Activated T-cell treated with anti-CD3 and anti-CD28 coated beads, Interleukin-2, amount 50 U/mL, for 4 hours (primary cell): ENCODE results near the gene KCTD4. TPM values are rescaled to one million over a fixed set of nuclear protein-coding genes. Genes with fewer than 3 reads are reported as not detected.

Experiments
- ATAC-seq, 2 donors: fragments of 200-7000 bp; cut with Tn5 transposase; one replicate each; pipeline ENCODE4 v1.10.0; 2021
- DNase-seq: peaks from one replicate; pipeline ENCODE4 v3.0.0-alpha.2; 2020
- H3K27me3 Mint-ChIP-seq: one replicate; pipeline ENCODE4 v1.8.0; 2021; ENCODE audit warnings: low read depth, mixed read lengths
- H3K36me3 Mint-ChIP-seq: one replicate; pipeline ENCODE4 v1.8.0; 2022; ENCODE audit warnings: mixed read lengths; ENCODE audit not compliant: insufficient read depth
- H3K4me1 Mint-ChIP-seq: one replicate; pipeline ENCODE4 v1.8.0; 2021; ENCODE audit warnings: low read depth, mixed read lengths
- H3K4me3 Mint-ChIP-seq: one replicate; pipeline ENCODE4 v1.8.0; 2021; ENCODE audit warnings: mild to moderate bottlenecking, moderate library complexity, mixed read lengths
- H3K9me3 Mint-ChIP-seq: one replicate; pipeline ENCODE4 v1.8.0; 2021; ENCODE audit warnings: mixed read lengths
- total RNA-seq, 3 donors: library from RNA; stranded (reverse); gene quantifications; one replicate each; pipeline ENCODE4 v1.2.1, GENCODE V29; 2021

KCTD4 gene
- total RNA-seq, 3 donors from 2014 or later, result not detected

DNA sequence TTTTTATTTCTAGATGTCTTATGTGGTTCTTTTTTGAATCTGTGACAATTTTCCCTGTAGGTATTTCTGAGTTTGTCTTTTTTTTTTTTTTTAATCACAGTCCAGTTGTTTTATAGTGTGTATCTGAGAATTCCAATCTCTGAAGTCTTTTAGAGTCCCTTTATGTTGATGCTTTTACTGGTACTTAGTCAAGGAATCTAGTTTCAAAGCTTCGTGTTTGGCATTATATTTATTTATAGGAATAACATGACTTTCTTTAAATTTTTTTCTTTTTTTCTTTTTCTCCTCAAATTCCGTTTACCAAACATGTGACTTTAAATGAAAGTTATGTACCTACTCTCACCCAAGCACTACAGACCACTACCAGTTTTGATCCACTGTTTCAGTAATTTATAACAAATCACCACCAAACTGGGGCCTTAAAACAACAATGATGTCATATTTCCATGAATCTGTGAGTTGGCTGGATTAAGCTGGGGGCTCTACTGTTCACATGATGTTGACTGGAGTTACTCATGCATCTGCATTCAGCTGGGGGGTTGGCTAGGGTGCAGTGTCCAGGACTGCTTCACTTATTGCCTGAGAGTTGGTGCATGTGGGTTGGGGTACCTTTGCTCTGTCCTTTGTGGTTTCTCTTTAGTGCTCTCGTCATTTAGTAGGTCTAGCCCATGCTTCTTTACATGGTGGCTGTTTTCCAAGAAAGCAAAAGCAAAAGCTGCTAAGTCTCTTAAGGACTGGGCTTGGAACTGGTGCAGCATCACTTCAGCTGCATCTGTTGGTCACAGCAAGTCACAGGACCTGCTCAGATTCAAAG is 22.3 kb downstream of the KCTD4 start:
- ATAC-seq (peak; percentile 54 to 65), DNase-seq (no peak)
- Mint-ChIP-seq H3K4me3 (no peak overlapping the region), H3K4me1 (peaks cover 36% of the 10 kb centered on the region), H3K27me3 (no peaks in the 10 kb centered on the region), H3K9me3 (no peaks in the 10 kb centered on the region), H3K36me3 (peaks cover 27% of the 10 kb centered on the region)

DNA sequence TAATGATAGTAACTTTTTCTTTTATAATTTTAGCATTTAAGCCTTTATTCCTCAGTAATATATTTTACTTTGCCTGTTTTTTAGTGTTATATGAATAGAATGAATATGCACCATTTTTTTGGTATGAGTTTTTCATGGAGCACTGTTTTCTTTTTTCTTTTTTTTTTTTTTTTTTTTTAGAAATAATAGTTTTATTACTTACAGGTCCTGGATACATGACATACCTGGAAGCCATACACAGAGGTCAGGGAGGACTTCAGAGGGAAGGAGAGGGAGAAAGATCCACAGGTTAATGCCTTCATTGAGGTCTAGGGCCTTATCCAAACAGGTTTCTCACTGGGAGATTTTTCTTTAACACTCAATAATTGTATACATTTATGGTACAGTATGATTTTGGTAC is 26.4 kb downstream of the KCTD4 start:
- H3K4me3 Mint-ChIP-seq, result no peak overlapping the region
- peaks cover 31% of the 10 kb centered on the region for H3K4me1 Mint-ChIP-seq
- no peak for ATAC-seq
- H3K36me3 Mint-ChIP-seq, result peaks cover 43% of the 10 kb centered on the region
- H3K27me3 Mint-ChIP-seq, result no peaks in the 10 kb centered on the region
- no peaks in the 10 kb centered on the region for H3K9me3 Mint-ChIP-seq
- no peak for DNase-seq

DNA sequence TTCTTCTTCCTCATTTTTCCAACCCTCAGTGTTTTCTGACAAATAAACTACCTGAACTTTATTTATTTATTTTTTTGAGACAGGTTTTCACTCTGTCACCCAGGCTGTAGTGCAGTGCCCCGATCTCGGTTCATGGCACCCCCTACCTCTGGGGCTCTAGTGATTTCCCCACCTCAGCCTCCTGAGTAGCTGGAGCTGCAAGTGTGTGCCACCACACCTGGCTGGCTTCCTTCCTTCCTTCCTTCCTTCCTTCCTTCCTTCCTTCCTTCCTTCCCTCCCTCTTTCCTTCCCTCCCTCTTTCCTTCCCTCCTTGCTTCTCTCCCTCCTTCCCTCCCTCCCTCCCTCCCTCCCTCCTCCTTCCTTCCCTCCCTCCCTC is 32.3 kb downstream of the KCTD4 start:
- H3K36me3 Mint-ChIP-seq, result peaks cover 38% of the 10 kb centered on the region
- H3K4me1 Mint-ChIP-seq, result peaks cover 7% of the 10 kb centered on the region
- no peak overlapping the region for H3K4me3 Mint-ChIP-seq
- DNase-seq (no peak), ATAC-seq (no peak)
- H3K27me3 Mint-ChIP-seq, result no peaks in the 10 kb centered on the region
- no peaks in the 10 kb centered on the region for H3K9me3 Mint-ChIP-seq

DNA sequence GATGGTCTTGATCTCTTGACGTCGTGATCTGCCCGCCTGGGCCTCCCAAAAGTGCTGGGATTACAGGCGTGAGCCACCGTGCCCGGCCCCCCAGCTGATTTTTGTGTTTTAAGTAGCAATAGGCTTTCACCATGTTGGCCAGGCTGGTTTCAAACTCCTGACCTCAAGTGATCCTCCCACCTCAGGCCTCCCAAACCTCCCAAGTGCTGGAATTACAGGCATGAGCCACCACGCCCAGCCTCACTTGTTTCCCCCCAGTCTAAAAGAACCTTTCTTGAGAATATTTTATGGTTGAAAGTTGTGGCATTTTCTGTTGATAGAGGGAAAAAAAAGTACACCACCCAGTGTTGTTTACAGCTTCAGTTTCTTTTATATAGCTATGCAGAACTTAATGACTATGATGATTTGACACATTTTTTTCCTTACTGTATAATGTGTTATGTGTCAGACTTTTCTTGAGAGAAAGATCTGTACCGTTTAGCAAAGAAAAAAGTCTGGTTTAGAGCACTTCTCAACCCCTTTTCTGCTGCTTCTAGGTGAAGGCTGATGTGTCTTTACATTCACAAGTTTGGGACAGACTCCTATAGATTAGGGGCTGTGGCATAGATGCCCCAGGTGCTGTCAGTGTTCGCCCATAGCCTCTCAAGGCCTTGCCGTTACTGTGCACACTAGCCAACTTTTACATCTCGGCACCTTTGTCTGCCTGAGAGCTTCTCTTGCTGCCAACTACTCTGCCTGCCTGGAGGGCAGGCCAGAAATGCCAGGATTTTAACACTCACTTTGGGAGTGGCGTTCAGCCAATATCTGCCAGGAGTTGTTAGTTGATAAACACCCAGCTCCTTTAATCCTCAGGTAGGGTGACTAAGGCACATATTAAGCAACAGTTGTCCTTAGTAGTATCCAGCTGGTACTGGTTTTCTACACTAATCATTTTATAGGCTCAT is 33.0 kb downstream of the KCTD4 start:
- H3K9me3 Mint-ChIP-seq, result no peaks in the 10 kb centered on the region
- H3K4me3 Mint-ChIP-seq, result no peak overlapping the region

DNA sequence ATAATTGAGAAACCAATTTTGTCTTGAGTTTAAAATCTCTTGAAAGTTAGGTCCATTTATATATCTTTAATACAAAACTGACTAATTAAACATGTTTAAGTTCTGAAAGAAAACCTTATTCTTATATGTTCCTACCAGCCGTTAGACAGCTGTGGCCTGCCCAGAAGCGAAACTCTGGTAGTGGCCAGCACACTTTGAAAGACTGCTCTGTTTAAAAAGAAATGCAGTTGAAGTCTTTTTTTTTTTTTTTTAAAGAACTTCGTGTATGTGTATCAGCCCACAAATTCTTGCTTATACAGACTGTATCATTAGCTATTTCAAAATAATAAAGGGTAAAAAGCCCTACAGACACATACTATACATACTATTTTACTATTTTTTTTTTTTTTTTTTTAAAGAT is 34.0 kb downstream of the KCTD4 start:
- DNase-seq (no peak), ATAC-seq (no peak)
- peaks cover 7% of the 10 kb centered on the region for H3K4me1 Mint-ChIP-seq
- H3K36me3 Mint-ChIP-seq, result peaks cover 29% of the 10 kb centered on the region
- no peaks in the 10 kb centered on the region for H3K9me3 Mint-ChIP-seq
- H3K4me3 Mint-ChIP-seq, result no peak overlapping the region
- no peaks in the 10 kb centered on the region for H3K27me3 Mint-ChIP-seq

More for the DNA sequence above, 33.0 kb downstream of the KCTD4 start:
- Mint-ChIP-seq H3K36me3 (peaks cover 34% of the 10 kb centered on the region), H3K27me3 (no peaks in the 10 kb centered on the region), H3K4me1 (peaks cover 7% of the 10 kb centered on the region)
- ATAC-seq (no peak), DNase-seq (no peak)

DNA sequence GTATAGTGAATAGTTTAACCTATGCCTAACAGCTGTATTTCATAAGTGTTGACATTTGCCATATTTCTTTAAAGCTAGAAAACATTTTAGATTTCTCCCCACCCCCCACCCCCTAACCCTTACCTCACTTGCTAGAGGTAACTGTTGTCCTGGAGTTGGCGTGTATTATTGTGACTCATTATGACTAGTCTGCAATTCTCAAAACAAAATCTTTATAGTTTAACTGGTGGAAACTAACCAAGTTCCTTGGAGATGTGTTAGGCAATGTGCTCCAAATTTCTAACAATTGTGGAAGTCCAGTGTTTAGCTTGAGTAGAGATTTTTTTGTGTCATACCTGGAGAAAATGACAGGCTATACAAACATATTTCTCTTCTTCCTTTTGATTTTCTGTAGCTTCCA is 38.0 kb downstream of the KCTD4 start:
- ATAC-seq, result no peak
- peaks cover 41% of the 10 kb centered on the region for H3K36me3 Mint-ChIP-seq
- H3K27me3 Mint-ChIP-seq, result no peaks in the 10 kb centered on the region
- H3K4me3 Mint-ChIP-seq, result no peak overlapping the region
- peaks cover 8% of the 10 kb centered on the region for H3K9me3 Mint-ChIP-seq
- H3K4me1 Mint-ChIP-seq, result peaks cover 5% of the 10 kb centered on the region
- DNase-seq, result no peak

DNA sequence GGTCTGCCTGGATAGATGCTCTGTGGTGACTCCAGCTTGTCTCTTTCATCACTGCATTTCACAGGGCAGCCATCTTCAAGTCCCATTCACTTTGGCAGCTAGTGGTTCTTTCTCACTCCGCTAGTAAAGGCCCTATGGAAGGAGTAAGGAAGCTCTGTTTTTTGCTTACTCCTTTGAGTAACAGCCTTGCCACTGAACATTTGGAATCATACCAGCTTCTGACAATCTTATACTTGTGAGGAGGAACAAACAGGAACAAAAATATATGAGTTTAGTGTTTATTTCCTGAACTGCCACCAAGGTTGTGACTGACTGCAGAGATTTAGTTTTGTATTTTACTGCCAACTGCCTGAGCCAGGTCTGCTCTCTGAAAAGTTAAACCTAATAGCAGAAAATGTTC is 38.7 kb downstream of the KCTD4 start:
- DNase-seq (no peak), ATAC-seq (no peak)
- Mint-ChIP-seq H3K9me3 (peaks cover 10% of the 10 kb centered on the region), H3K27me3 (no peaks in the 10 kb centered on the region), H3K36me3 (peaks cover 45% of the 10 kb centered on the region), H3K4me1 (peaks cover 5% of the 10 kb centered on the region), H3K4me3 (no peak overlapping the region)

DNA sequence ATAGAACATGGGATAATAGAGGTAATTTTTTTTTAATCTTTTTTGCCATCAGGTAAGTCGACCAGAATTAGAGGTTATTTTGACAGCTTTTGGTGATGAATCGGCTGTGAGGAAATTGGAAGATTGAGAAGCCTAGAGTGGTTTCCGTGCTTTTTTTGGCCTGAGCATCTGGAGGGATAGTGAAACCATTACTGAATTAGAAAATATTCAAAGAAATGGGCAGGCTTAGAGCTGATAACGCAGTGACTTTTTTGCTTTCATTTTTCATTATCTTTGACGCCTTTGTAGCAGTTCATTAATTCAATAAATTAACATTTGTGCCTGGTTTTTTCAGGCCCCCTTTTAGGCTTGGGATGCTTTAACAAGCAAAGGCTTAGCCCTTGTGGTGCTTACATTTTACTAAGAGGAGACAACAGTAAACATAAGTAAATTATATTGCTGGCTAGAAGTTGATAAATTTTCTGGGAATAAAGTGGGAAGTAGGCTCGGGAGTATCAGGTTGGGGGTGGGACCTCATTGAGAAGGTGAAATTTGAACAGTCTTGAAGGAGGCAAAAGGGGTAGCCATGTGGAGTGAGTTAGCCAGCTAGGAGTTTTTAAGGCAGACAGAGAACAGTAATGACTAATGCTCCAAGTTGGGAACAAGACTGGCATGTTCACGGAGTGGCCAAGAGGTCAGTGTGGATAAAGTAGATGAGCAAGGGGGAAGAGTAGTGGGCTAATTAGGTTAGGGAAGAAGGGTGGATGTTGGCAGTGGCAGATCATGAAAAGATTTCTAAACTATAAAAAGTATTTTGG is 44.1 kb downstream of the KCTD4 start:
- Mint-ChIP-seq H3K9me3 (peaks cover 13% of the 10 kb centered on the region), H3K4me1 (peaks cover 8% of the 10 kb centered on the region), H3K4me3 (no peak overlapping the region), H3K27me3 (no peaks in the 10 kb centered on the region), H3K36me3 (peaks cover 57% of the 10 kb centered on the region)
- DNase-seq (no peak), ATAC-seq (no peak)

DNA sequence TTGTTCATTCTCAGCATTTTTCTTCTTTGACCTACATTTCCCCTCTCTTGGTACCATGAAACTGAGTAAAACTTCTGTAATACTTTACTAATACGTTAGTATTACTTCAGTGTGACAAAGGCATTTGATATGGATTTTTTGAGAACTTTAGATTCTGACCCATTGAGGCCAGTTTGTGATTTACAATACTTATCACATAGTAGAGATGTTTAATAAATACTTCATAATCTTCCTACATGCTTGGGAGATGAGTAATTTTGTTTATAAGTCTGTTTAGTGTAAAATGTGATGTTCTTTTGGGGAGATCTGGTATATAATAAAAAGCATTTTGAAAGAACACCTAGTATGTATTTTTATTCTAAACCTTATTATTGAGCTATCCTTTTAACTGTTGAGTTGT is 50.9 kb downstream of the KCTD4 start:
- ATAC-seq (no peak), DNase-seq (no peak)
- Mint-ChIP-seq H3K27me3 (no peaks in the 10 kb centered on the region), H3K4me3 (no peak overlapping the region), H3K4me1 (peaks cover 17% of the 10 kb centered on the region), H3K9me3 (no peaks in the 10 kb centered on the region), H3K36me3 (peaks cover 22% of the 10 kb centered on the region)

DNA sequence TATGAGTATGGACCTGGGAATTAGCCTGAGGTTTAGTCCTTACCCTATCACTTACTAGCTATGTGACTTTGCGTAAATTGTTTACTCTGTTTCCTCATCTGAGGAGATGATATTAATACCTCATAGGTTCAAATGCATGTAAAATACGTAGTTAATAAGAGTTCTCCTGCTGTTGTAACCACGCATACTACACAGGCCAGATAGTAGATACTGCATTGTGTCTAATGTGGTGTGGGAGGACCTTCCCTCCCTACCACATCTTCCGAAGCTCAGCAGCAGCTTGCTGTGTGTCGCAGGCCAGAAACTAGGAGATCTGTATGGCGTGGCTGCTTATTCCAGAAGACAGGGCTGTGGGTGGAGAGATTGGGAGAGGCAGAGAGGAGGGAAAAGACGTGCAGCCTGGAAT is 57.5 kb downstream of the KCTD4 start:
- Mint-ChIP-seq H3K9me3 (no peaks in the 10 kb centered on the region), H3K4me1 (peaks cover 22% of the 10 kb centered on the region)

More for the DNA sequence above, 57.5 kb downstream of the KCTD4 start:
- peaks cover 19% of the 10 kb centered on the region for H3K36me3 Mint-ChIP-seq
- DNase-seq (no peak), ATAC-seq (no peak)
- H3K27me3 Mint-ChIP-seq, result no peaks in the 10 kb centered on the region
- H3K4me3 Mint-ChIP-seq, result no peak overlapping the region

Other genes with a start within 250 kb of the KCTD4 start
- gene NUFIP1, start 211.6 kb downstream of the KCTD4 start, total RNA-seq, result 10 to 100 TPM; 15.7 to 16.3 (median 16.0) TPM
- gene GPALPP1, start 211.5 kb downstream of the KCTD4 start, total RNA-seq, result 10 to 100 TPM; 20.5 to 22.8 (median 21.9) TPM
- 10 to 100 TPM; 34.5 to 35.9 (median 35.5) TPM for gene GTF2F2, start 80.5 kb downstream of the KCTD4 start, total RNA-seq
- 1,000 to 10,000 TPM; 1,937 to 2,193 (median 1,961) TPM for gene TPT1, start 140.1 kb upstream of the KCTD4 start, total RNA-seq
- gene SLC25A30, start 217.3 kb upstream of the KCTD4 start, total RNA-seq, result 10 to 100 TPM; 16.2 to 25.4 (median 22.6) TPM